GOT3 (cell line): ENCODE results near the gene TMEM273.

Experiments
- DNase-seq: peaks from one replicate; lab custom pipeline; 2025; ENCODE audit warnings: mixed read lengths; lab: John Stamatoyannopoulos, UW

TMEM273 gene

DNA sequence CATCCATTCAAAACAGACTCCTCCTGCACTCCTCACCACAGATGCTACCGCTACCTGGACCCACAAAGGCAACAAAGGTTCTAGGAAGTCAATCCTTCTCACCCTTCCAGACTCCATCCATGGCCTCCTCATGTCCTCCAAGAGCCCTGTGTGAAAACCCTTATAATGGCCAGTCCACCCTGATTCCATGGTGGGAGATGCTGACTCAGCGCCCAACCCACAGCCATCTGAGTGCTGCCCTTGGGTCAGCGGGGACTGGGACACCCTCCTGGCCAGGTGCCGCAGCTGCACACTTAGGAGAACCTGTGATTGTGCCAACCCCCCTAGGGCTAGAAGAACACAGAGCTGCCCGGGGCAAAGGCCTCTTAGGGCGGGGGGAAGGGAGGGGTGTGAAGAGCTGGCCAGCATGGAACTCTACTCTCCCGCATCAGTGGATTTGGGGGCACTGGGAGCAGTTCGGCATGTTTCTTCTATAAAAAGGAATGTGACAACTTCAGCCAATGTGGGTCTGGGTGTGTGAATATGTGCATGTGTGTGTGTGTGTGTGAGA, 25.4 kb downstream of the TMEM273 start:
- no peak for DNase-seq

- no peak for DNase-seq
Observed at GRCh38 chr10:49162063-49162462, 26.1 kb downstream of the TMEM273 start.

DNA sequence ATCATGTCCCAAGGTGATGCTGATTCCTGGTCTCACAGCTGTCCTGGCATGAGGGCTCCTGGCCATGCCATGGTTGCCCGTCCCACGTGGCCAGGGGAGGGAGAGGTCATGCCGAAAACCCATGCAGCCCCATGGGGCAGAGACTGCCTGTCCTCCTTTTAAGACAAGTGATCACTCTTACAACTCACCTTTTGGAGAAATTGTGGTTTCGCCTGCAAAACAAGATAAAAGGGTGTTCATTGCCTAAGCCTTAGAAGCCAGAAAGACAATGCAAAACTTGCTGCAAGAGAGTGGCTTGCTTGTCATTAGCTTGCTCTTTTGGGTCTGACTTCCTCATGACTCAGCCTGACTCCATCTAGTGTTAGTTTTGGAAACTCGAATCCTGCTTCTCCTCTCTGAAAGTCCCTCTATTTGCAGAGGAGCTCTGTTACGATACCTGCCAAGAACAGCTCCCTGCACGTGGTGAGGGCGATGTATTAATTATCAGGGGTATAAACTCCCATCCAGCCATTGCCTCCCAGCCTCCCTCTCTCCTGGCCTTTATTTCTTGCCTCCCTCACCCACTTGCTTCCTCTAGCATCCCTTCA, 26.7 kb downstream of the TMEM273 start:
- DNase-seq, result no peak

GRCh38 chr10:49160814-49161213, 27.4 kb downstream of the TMEM273 start:
- DNase-seq, result no peak

DNA sequence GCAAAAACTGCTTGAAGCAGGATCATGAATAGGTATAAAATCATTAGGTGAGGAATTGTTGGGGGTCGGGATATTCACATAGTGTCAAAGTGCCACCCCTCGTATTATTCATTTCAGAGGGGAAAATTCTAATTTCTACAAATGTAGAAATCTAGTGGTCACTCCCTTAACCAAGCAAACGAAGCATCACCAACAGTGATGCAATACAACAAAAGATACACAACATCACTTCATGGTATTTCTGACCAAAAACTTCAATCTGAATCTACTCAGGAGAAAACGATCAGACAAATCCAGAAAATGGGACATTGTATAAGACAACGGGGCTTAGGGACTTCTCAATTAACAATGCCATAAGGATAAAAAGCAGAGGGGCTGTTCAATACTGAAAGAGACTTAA, 28.1 kb downstream of the TMEM273 start:
- DNase-seq, result no peak

GRCh38 chr10:49158915-49159314, 29.3 kb downstream of the TMEM273 start:
- no peak for DNase-seq

GRCh38 chr10:49158404-49158803, 29.8 kb downstream of the TMEM273 start:
- DNase-seq, result no peak

GRCh38 chr10:49157229-49157628, 31.0 kb downstream of the TMEM273 start:
- DNase-seq, result no peak

GRCh38 chr10:49154641-49155040, 33.5 kb downstream of the TMEM273 start:
- DNase-seq, result no peak

- no peak for DNase-seq
Observed at GRCh38 chr10:49153971-49154370, 34.2 kb downstream of the TMEM273 start.

- DNase-seq, result no peak
Observed at GRCh38 chr10:49153115-49153514, 35.1 kb downstream of the TMEM273 start.

DNA sequence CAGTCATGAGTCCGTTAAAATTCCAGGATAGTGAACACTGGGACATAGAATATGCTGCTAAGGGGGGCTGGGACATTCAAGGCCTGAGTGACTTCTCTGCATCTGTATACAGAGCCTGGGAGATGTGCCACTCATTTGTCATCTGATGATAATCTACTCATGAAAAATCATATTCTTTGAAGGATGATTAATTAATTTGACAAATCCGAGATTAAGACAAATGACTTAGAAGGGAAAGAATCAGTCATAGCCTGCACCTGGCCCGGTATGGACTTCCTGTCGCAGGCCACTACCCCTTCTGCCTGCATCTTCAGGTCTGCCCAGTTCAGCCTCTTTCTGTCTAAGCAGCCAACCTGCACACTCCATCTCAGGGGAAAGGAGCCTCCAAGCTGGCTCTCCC, 35.5 kb downstream of the TMEM273 start:
- DNase-seq, result no peak

- DNase-seq, result no peak
Observed at GRCh38 chr10:49152037-49152436, 36.2 kb downstream of the TMEM273 start.

- no peak for DNase-seq
Observed at GRCh38 chr10:49151481-49151880, 36.7 kb downstream of the TMEM273 start.

DNA sequence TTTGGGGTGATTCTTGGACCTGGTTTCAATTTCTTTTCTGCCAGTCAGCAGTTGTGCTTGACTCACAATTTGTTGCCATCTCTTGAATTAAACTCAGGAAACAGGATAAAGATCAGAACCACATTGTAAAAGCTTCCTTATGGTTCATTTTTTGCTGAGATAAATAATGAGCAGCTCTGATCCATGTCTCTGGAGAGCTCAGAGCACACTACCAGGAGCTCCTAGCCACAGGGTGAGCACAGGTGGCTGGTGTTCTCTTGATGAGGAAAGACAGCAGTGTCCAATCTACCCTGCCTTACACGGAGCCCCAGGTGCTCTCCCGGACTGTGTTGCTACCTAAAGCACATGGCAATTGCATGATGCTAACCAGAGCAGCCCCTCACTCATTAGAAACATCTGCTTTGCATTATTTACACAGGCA, 37.2 kb downstream of the TMEM273 start:
- no peak for DNase-seq

DNA sequence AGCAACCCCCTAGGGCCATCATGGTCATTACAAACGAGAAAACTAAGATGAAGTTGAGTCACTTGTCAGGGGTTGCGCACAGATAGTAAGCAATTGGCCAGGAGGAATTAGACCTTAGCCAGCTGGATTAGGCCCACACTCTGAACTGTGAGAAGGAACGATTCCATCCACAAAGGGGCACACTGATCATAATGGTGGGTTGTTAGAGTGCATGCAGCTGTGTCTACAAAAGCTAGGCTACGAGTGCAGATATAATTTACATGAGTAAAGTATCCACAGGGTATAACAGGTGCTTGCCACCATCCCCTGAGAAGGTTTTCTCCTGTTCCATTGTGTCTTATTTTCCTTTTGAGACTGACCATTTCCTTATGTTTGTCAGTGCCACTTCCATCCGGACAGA, 37.8 kb downstream of the TMEM273 start:
- no peak for DNase-seq

GRCh38 chr10:49149881-49150280, 38.3 kb downstream of the TMEM273 start:
- no peak for DNase-seq

DNA sequence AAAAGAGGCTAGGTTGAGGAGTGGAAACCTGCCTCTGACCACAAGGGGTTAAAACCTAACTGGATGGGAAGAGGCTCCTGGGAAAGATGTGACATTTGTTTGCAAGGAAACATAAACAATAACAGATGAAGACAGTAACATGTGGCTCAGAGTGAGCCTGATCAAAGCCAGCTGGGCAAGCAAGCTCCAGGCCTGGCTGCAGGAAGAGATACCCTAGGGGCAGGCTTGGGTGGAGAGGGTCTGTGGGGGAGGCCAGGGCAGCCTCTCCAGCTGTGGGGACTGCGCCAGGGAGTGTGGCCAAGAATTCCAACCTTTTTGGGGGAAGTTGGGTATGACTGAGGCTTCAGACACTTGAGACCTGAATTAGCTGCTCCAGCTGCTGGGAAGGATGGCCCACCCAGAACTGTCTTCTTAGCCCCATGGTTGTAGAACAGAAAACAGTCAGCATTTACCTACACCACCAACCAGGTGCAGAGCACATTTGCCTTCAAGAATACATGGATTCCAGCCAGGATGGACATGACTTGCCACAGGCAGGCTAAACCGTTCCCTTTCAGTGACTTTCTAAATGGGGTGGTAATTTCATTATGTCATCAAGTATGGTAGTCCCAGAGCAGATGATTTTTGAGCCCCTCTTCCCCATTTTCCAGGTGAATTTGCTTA, 44.0 kb downstream of the TMEM273 start:
- no peak for DNase-seq

- no peak for DNase-seq
Observed at GRCh38 chr10:49143249-49143648, 44.9 kb downstream of the TMEM273 start.

GRCh38 chr10:49141541-49142332, 46.5 kb downstream of the TMEM273 start:
- no peak for DNase-seq

- no peak for DNase-seq
Observed at GRCh38 chr10:49140304-49141177, 47.6 kb downstream of the TMEM273 start.

GRCh38 chr10:49139846-49140195, 48.4 kb downstream of the TMEM273 start:
- peak; percentile 35 for DNase-seq
